SK-N-SH (cell line): ENCODE data around the gene TMEM131. TPM values are rescaled to one million over a fixed set of nuclear protein-coding genes. Genes with fewer than 3 reads are reported as not detected.

Experiments used
- CTCF ChIA-PET: fragments of 300-600, 350-600 bp; formaldehyde crosslinking; extraction: SDS; loops from one replicate; lab custom pipeline; 2021; lab: Yijun Ruan, JAX
- POLR2A ChIA-PET: fragments of 350-600 bp; sonication (Branson Sonifier 250); formaldehyde crosslinking; extraction: SDS; loops from one replicate; lab custom pipeline; 2020; ENCODE audit warnings: antibody characterized with exemption, inconsistent platforms; lab: Yijun Ruan, JAX
- DNase-seq: peaks from one replicate; pipeline ENCODE4 v3.0.0; 2012
- H2AFZ ChIP-seq: fragments of 200-600 bp; sonication (generic); 2 replicates; pipeline ENCODE4 v1.8.1; 2016; ENCODE audit warnings: antibody characterized with exemption, mild to moderate bottlenecking, low read depth
- H3F3A ChIP-seq: fragments of 200-600 bp; sonication (generic); replicated peaks from 2 replicates; pipeline ENCODE3; 2016; ENCODE audit warnings: antibody characterized with exemption, mild to moderate bottlenecking; ENCODE audit not compliant: insufficient read depth
- H3K27ac ChIP-seq, 2 experiments: fragments of 200-500 bp in 1 of 2; fragments of 200-600 bp in 1 of 2; sonication (Bioruptor generic) in 1 of 2; sonication (generic), shearing (Covaris generic) in 1 of 2; 2 replicates each; pipeline versions ENCODE4 v1.5.1 to v1.6.1; 2014 to 2016; ENCODE audit warnings: low read depth in 2 of 2, inconsistent platforms in 1 of 2, low read length in 1 of 2, mild to moderate bottlenecking in 1 of 2, mixed read lengths in 1 of 2
- H3K27me3 ChIP-seq: fragments of 200-600 bp; sonication (generic), shearing (Covaris generic); 2 replicates; pipeline ENCODE4 v1.6.1; 2016; ENCODE audit warnings: mixed run types; ENCODE audit not compliant: insufficient read depth
- H3K36me3 ChIP-seq, 2 experiments: fragments of 200-500 bp in 1 of 2; fragments of 200-600 bp in 1 of 2; sonication (Bioruptor generic) in 1 of 2; sonication (generic) in 1 of 2; replicated peaks in 1 of 2; 2 replicates each; pipeline versions ENCODE3 to v1.5.1; 2014 to 2016; ENCODE audit warnings: low read length in 1 of 2, mild to moderate bottlenecking in 1 of 2; ENCODE audit not compliant: insufficient read depth in 2 of 2, control insufficient read depth in 1 of 2
- H3K4me1 ChIP-seq, 2 experiments: fragments of 200-500 bp in 1 of 2; fragments of 200-600 bp in 1 of 2; sonication (Bioruptor generic) in 1 of 2; sonication (generic), shearing (Covaris generic) in 1 of 2; 2 replicates each; pipeline versions ENCODE4 v1.5.1 to v1.6.1; 2014 to 2016; ENCODE audit warnings: low read depth in 1 of 2, low read length in 1 of 2, mixed run types in 1 of 2; ENCODE audit not compliant: insufficient read depth in 2 of 2, control insufficient read depth in 1 of 2
- H3K4me2 ChIP-seq: fragments of 200-600 bp; sonication (generic), shearing (Covaris generic); 2 replicates; pipeline ENCODE4 v1.6.1; 2017; ENCODE audit warnings: mixed run types
- H3K4me3 ChIP-seq, 2 experiments: fragments of 200-500 bp in 1 of 2; fragments of 200-600 bp in 1 of 2; sonication (Bioruptor generic) in 1 of 2; sonication (generic), shearing (Covaris generic) in 1 of 2; 2 replicates each; pipeline versions ENCODE4 v1.5.1 to v1.8.1; 2014 to 2016; ENCODE audit warnings: low read depth in 2 of 2, inconsistent platforms in 1 of 2, low read length in 1 of 2, mild to moderate bottlenecking in 1 of 2, mixed read lengths in 1 of 2, moderate library complexity in 1 of 2
- H3K79me2 ChIP-seq: fragments of 200-600 bp; sonication (generic); 2 replicates; pipeline ENCODE4 v1.8.1; 2017; ENCODE audit warnings: mild to moderate bottlenecking; ENCODE audit not compliant: insufficient read depth
- H3K9ac ChIP-seq: fragments of 200-600 bp; sonication (generic); 2 replicates; pipeline ENCODE4 v1.6.1; 2017; ENCODE audit warnings: mixed run types
- H3K9me2 ChIP-seq: fragments of 200-600 bp; sonication (generic); 2 replicates; pipeline ENCODE4 v1.6.1; 2017; ENCODE audit warnings: mixed run types
- H3K9me3 ChIP-seq: fragments of 200-600 bp; sonication (generic); 2 replicates; pipeline ENCODE4 v1.6.1; 2017; ENCODE audit warnings: mixed run types, mild to moderate bottlenecking, moderate library complexity
- H4K20me1 ChIP-seq: fragments of 200-600 bp; sonication (generic); 2 replicates; pipeline ENCODE4 v1.6.1; 2017; ENCODE audit warnings: mild to moderate bottlenecking, mixed run types; ENCODE audit not compliant: insufficient read depth
- CHD2 ChIP-seq: fragments of 150-350 bp; IDR thresholded peaks from 2 replicates; pipeline ENCODE4 v1.6.1; 2018; ENCODE audit warnings: low read length; ENCODE audit not compliant: partially characterized antibody
- CTCF ChIP-seq: fragments of 200-600 bp; sonication (generic); IDR thresholded peaks from 2 replicates; pipeline ENCODE4 v1.6.1; 2017; ENCODE audit warnings: antibody characterized with exemption, mild to moderate bottlenecking, moderate library complexity
- FOSL2 ChIP-seq: IDR thresholded peaks from 2 replicates; pipeline ENCODE4 v1.4.0; 2012; ENCODE audit warnings: low read depth, mild to moderate bottlenecking, moderate library complexity, borderline replicate concordance
- FOXJ3 ChIP-seq: sonication (generic); formaldehyde crosslinking; IDR thresholded peaks from 2 replicates; pipeline ENCODE4 v1.5.1; 2020; ENCODE audit warnings: mild to moderate bottlenecking, missing genetic modification reagents
- FOXM1 ChIP-seq: IDR thresholded peaks from 2 replicates; pipeline ENCODE4 v1.4.0; 2012; ENCODE audit warnings: low read depth, mild to moderate bottlenecking
- GATA2 ChIP-seq: sonication (generic); formaldehyde crosslinking; IDR thresholded peaks from 2 replicates; pipeline ENCODE4 v1.5.0; 2020; ENCODE audit warnings: mild to moderate bottlenecking, missing genetic modification reagents
- MAX ChIP-seq: IDR thresholded peaks from 2 replicates; pipeline ENCODE4 v1.4.0; 2012; ENCODE audit warnings: low read depth
- NFIC ChIP-seq: IDR thresholded peaks from 2 replicates; pipeline ENCODE4 v1.4.0; 2012; ENCODE audit warnings: borderline replicate concordance
- PBX3 ChIP-seq: IDR thresholded peaks from 2 replicates; pipeline ENCODE4; 2012
- SMC3 ChIP-seq: IDR thresholded peaks from 2 replicates; pipeline ENCODE4 v1.6.1; 2012; ENCODE audit warnings: low read depth, low read length, improper control_type of control experiment
- TAF1 ChIP-seq: IDR thresholded peaks from 2 replicates; pipeline ENCODE4 v1.6.1; 2012; ENCODE audit warnings: low read depth, mild to moderate bottlenecking, low read length, moderate library complexity, borderline replicate concordance
- USF1 ChIP-seq: IDR thresholded peaks from 2 replicates; pipeline ENCODE4 v1.4.0; 2012; ENCODE audit warnings: low read depth, borderline replicate concordance
- WGBS: methylation state at CpG from one replicate; pipeline ENCODE4 v1.1.6; 2017; ENCODE audit warnings: low lambda C conversion rate; 5-methylcytosine and 5-hydroxymethylcytosine counted together
- polyA plus RNA-seq, 3 experiments: library from polyadenylated mRNA; depleted of rRNA; stranded (reverse); fragments of >200 nt; gene quantifications; 2 replicates each; pipeline ENCODE4 v1.2.3, GENCODE V29; 2012
- TF ChIP-seq, protein P1 (sequence below): fragments of 150-350 bp; IDR thresholded peaks from 2 replicates; pipeline ENCODE4 v1.6.1; 2017; ENCODE audit warnings: antibody characterized with exemption, low read length, low read depth, borderline replicate concordance

TMEM131 gene
- polyA plus RNA-seq, 1 of the 3 experiments (the other 2 are of a cell fraction): 9.1 TPM

DNA sequence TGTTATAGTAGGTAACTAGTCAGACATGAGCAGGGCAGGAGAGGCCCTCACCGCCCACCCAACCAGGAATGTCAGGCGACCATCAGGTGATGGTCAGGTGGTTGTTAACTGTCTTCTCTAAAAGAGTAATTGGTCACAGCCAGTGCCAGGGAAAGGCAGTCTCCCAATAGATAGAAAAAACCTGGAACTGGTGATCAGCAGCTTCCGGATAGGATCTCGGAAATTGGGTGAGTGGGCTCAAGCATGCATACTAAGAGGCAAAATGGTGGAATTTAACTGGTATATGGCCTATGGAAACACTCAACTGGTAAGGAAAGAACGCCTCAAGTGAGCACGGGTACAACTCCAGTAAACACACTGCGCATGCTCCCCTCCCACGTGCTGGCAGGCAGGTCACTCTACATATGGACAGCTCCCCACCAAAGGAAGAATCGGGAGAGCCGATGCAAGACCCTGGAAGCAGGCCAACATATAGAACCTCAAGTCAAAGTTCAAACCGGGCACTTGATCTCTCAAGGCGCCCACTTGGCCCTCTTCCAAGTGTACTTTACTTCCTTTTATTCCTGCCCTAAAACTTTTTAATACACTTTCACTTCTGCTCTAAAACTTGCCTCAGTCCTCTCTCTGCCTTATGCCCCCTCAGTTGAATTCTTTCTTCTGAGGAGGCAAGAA lies 43.5 kb upstream of the TMEM131 start:
- Histone ChIP-seq H3K9me2 (no peaks in the 10 kb centered on the region), H4K20me1 (no peaks in the 10 kb centered on the region), H2AFZ (no peak overlapping the region), H3K4me1 (peaks cover 0 to 5% of the 10 kb centered on the region in 2 experiments; a peak in 1 of 4 replicates), H3K9me3 (no peaks in the 10 kb centered on the region), H3K27me3 (no peaks in the 10 kb centered on the region), H3K4me2 (no peak overlapping the region), H3K4me3 (no peak overlapping the region), H3K9ac (no peak overlapping the region), H3K27ac (no peak overlapping the region), H3K36me3 (no peaks in the 10 kb centered on the region), H3K79me2 (no peaks in the 10 kb centered on the region), H3F3A (no peaks in the 10 kb centered on the region)
- CTCF ChIA-PET: interaction anchor here (0.5 kb wide), 1 partner anchor 195 kb away, joined by 3 read pairs; no protein-coding TSS in a partner anchor
- no peak for DNase-seq
- WGBS: 66% methylated on average over 10 of the region's 12 CpGs
- POLR2A ChIA-PET: no interaction called here
- TF ChIP-seq, protein P1, sequence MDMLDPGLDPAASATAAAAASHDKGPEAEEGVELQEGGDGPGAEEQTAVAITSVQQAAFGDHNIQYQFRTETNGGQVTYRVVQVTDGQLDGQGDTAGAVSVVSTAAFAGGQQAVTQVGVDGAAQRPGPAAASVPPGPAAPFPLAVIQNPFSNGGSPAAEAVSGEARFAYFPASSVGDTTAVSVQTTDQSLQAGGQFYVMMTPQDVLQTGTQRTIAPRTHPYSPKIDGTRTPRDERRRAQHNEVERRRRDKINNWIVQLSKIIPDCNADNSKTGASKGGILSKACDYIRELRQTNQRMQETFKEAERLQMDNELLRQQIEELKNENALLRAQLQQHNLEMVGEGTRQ: no peak
- TF ChIP-seq PBX3 (no peak), SMC3 (no peak), TAF1 (no peak)

DNA sequence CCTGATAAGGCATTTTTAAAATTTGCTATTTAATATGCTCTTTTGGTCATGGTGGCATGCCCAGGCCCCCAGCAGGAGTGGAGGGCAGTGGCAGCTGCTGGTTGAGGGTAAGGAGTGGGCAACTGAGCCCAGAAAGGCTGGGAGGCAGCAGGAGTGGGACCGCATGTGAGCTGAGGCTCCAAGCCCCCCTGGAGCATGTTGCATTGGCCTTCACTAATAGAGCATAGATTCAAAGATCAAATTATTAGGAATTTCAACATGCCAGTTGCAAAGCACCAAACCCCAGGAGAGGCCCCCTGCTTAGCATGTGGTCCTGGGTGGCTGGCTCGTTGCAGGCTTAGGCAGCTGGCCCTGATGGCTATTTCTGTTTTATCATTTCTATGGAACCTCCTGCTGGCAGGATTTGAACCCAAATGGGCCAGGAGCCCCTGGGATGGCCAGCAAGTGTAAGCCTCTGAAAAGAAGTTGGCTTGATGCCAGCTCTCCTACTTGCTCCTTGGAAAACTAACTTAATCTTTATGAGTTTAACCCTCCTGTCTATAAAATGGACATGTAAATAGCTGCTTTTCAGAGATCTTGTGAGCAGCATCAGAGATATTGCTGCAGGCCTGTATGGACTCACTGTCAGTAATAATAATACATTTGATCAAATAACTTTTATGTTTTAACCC lies 42.1 kb upstream of the TMEM131 start:
- no peak overlapping the region for H2AFZ ChIP-seq
- H3K9ac ChIP-seq: no peak overlapping the region
- CTCF ChIA-PET: interaction anchor here (1.5 kb wide), 1 partner anchor 10 kb away, joined by 5 read pairs; no protein-coding TSS in a partner anchor
- peaks cover 0 to 5% of the 10 kb centered on the region in 2 experiments; a peak in 1 of 4 replicates for H3K4me1 ChIP-seq
- DNase-seq: no peak
- H3K79me2 ChIP-seq: no peaks in the 10 kb centered on the region
- POLR2A ChIA-PET: no interaction called here
- no peaks in the 10 kb centered on the region for H3K36me3 ChIP-seq
- H3K4me2 ChIP-seq: no peak overlapping the region
- H3F3A ChIP-seq: no peaks in the 10 kb centered on the region
- WGBS: 58% methylated on average over 2 of the region's 2 CpGs
- no peaks in the 10 kb centered on the region for H3K9me2 ChIP-seq
- H3K9me3 ChIP-seq: no peaks in the 10 kb centered on the region
- no peak overlapping the region for H3K4me3 ChIP-seq
- TF ChIP-seq NFIC: no peak
- H3K27ac ChIP-seq: no peak overlapping the region
- H4K20me1 ChIP-seq: no peaks in the 10 kb centered on the region
- H3K27me3 ChIP-seq: no peaks in the 10 kb centered on the region

GRCh38 chr2:98037206-98037605 lies 41.5 kb upstream of the TMEM131 start:
- peaks cover 0 to 5% of the 10 kb centered on the region in 2 experiments; a peak in 1 of 4 replicates for H3K4me1 ChIP-seq
- H3K4me2 ChIP-seq: no peak overlapping the region
- H3K4me3 ChIP-seq: no peak overlapping the region
- no peaks in the 10 kb centered on the region for H3K36me3 ChIP-seq
- no peak overlapping the region for H3K27ac ChIP-seq
- 43% methylated on average over 2 of the region's 2 CpGs for WGBS
- POLR2A ChIA-PET: no interaction called here
- H3K27me3 ChIP-seq: no peaks in the 10 kb centered on the region
- no peaks in the 10 kb centered on the region for H3K79me2 ChIP-seq
- no peaks in the 10 kb centered on the region for H3K9me2 ChIP-seq
- no peaks in the 10 kb centered on the region for H4K20me1 ChIP-seq
- no peak overlapping the region for H3K9ac ChIP-seq
- H3K9me3 ChIP-seq: no peaks in the 10 kb centered on the region
- CTCF ChIA-PET: interaction anchor here (1.1 to 1.5 kb wide), 2 partner anchors 9 to 337 kb away, joined by 3 to 5 read pairs; no protein-coding TSS in a partner anchor
- H3F3A ChIP-seq: no peaks in the 10 kb centered on the region
- DNase-seq: no peak
- no peak overlapping the region for H2AFZ ChIP-seq
- TF ChIP-seq SMC3: no peak
- TF ChIP-seq FOXM1: no peak
- TF ChIP-seq USF1: no peak
- no peak for TF ChIP-seq CTCF
- no peak for TF ChIP-seq FOSL2
- no peak for TF ChIP-seq FOXJ3
- TF ChIP-seq GATA2 (CRISPR knock-in tag): no peak
- no peak for TF ChIP-seq MAX
- TF ChIP-seq CHD2: no peak
